GM21723 (cell line): Measurements from ENCODE around the gene EIF5AL1.
A peak's percentile ranks its signal among the peaks of the same experiment; 100 is the strongest.
"Not testable (repeated sequence)": the region's sequence is repeated elsewhere in the genome, so short reads cannot be mapped to it uniquely, and the experiment has no call there.

Experiments
- ATAC-seq: cut with Tn5 transposase; IDR thresholded peaks from one replicate; pipeline ENCODE4 v1.9.1; 2021; ENCODE audit warnings: mild to moderate bottlenecking, moderate library complexity; ENCODE audit not compliant: unreplicated experiment

The EIF5AL1 gene

GRCh38 chr10:79555354-79556309 is 43.3 kb downstream of the EIF5AL1 start:
- ATAC-seq = no peak

- ATAC-seq = not testable (repeated sequence)
Observed at GRCh38 chr10:79556961-79557360, 44.6 kb downstream of the EIF5AL1 start.

DNA sequence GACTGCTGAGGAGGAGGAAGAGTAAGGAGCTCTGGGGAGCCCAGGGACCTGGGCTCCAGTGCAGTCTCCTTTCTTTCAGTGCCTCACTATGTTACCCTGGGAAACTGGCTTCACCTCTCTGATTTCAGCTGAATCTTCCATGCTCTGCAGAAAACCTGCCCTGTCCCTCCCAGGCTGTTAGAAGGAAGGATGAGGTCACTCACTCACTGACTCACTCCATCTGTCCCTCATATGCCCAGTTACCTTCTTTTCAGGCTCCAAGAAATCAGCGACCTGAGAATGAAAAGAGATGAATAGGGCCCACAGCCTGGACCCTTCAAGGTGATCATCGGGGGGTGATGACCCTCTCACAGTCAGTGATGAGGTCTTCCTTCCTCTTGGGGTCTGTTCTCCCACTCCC is 47.4 kb downstream of the EIF5AL1 start:
- no peak for ATAC-seq

DNA sequence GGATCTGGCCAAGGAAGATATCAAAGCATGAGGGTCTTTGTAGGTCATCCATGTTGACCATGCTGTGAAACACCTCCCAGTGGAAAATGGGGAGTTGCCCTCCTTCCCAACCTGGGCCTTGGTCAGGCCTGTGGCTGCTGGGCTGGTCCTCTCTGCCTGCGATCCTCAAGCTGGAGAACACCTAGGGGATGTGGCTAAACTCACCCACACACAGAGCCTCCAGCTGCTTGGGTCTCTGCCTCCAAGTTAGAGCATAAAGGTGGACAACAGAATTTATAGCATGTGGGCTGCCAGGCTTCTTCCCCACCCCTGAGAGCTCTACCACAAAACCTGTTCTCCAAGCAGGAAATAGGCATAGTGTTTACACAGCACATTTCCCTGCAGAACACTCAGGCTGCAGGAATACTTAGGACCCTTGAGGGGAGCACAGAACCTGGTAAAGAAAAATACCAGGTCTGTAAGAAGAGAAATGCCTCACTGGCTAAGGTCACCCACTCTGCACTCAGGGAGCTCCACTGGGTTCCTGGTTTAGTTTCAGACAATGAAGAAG is 47.9 kb downstream of the EIF5AL1 start, which contains the start of gene SFTPA2:
Gene SFTPA2 (minus strand): TSS at position 248 of the 550 bp plus-strand sequence. CDS start 924 bp downstream, outside the sequence.
- no peak for ATAC-seq

- no peak for ATAC-seq
Observed at GRCh38 chr10:79561257-79561656, 48.9 kb downstream of the EIF5AL1 start.

DNA sequence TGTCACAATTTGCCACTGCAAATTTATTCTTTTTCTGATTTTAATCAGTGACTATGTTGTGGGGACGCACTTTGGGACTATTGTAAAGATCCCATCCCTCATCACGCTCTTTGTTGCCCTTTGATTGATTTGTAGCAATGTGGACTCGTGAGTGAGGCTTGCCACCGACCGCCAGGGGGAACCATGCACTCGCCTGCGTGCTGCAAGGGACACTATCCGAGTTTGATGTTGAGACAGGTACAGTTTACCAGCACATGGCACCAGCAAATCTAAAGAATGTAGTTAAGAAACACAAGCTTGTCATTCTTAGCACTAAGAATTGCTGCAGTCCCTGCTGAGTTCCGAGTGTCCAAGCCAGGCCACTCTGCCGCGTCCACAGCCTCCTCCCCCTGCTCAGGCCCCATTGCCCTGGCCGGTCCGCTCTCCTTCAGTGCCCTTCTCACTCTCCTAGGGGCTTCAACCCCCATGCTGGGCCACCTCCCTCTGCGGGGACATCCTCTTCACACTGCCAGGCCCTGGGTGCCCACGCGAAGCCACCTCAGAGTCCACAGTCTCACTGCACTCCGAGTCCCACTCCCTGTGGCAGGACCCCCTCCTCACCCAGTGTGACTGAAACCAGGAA is 49.9 kb downstream of the EIF5AL1 start:
- ATAC-seq = peak; percentile 84

- no peak for ATAC-seq
Observed at GRCh38 chr10:79563426-79563825, 51.1 kb downstream of the EIF5AL1 start.
